Measurements from ENCODE around the gene MED9.

GRCh38 chr17:17440938-17441675 is 35.7 kb upstream of the MED9 start:
- no peak for TF ChIP-seq POLR2A (IDR thresholded peaks at IDR 0.05; ENCODE audit: low read depth, low read length)
- no peak for TF ChIP-seq POLR2AphosphoS5 (IDR thresholded peaks at IDR 0.05; ENCODE audit: low read depth, low read length)
- no peak for TF ChIP-seq TAF1 (IDR thresholded peaks at IDR 0.05; ENCODE audit: low read depth, low read length)
- TF ChIP-seq POU2F2 (IDR thresholded peaks at IDR 0.05; ENCODE audit: low read depth, low read length) = no peak
